Adipocyte (in vitro differentiated cells): Measurements from ENCODE around the gene LMO1.

ENCODE experiments used
- DNase-seq: peaks from one replicate; pipeline ENCODE4 v3.0.0-alpha.2; 2015; ENCODE audit warnings: low read depth
- H3K27me3 ChIP-seq: replicated peaks from 2 replicates; pipeline ENCODE4 v1.7.0; 2013; ENCODE audit warnings: mild to moderate bottlenecking, low read length, moderate library complexity; ENCODE audit not compliant: control insufficient read depth, insufficient read depth
- H3K36me3 ChIP-seq: 2 replicates; pipeline ENCODE4 v1.7.0; 2013; ENCODE audit warnings: low read length, mild to moderate bottlenecking, moderate library complexity; ENCODE audit not compliant: control insufficient read depth, insufficient read depth, severe bottlenecking
- H3K4me1 ChIP-seq: 2 replicates; pipeline ENCODE4 v1.7.0; 2013; ENCODE audit warnings: mild to moderate bottlenecking, low read length, moderate library complexity; ENCODE audit not compliant: control insufficient read depth, insufficient read depth
- H3K4me3 ChIP-seq: 2 replicates; pipeline ENCODE4 v1.7.0; 2013; ENCODE audit warnings: mild to moderate bottlenecking, low read length, moderate library complexity
- H3K9ac ChIP-seq: 2 replicates; pipeline ENCODE4 v1.7.0; 2013; ENCODE audit warnings: mild to moderate bottlenecking, low read length, moderate library complexity
- H3K9me3 ChIP-seq: 2 replicates; pipeline ENCODE4 v1.7.0; 2013; ENCODE audit warnings: mild to moderate bottlenecking, low read length, moderate library complexity; ENCODE audit not compliant: control insufficient read depth

Gene LMO1

GRCh38 chr11:8239536-8240228, 24.0 kb downstream of the LMO1 start:
- H3K4me1 ChIP-seq: peaks cover 4% of the 10 kb centered on the region
- H3K27me3 ChIP-seq: peaks cover 32% of the 10 kb centered on the region
- no peaks in the 10 kb centered on the region for H3K36me3 ChIP-seq
- no peak overlapping the region for H3K9ac ChIP-seq
- H3K4me3 ChIP-seq: no peak overlapping the region
- peak; percentile 10 for DNase-seq
- H3K9me3 ChIP-seq: peaks cover 4% of the 10 kb centered on the region

- Histone ChIP-seq H3K9ac (no peak overlapping the region), H3K9me3 (peaks cover 4% of the 10 kb centered on the region), H3K27me3 (peaks cover 32% of the 10 kb centered on the region), H3K4me1 (peaks cover 4% of the 10 kb centered on the region), H3K36me3 (no peaks in the 10 kb centered on the region), H3K4me3 (no peak overlapping the region)
- DNase-seq: no peak
These were observed 24.6 kb downstream of the LMO1 start for GRCh38 chr11:8239040-8239439.

- Histone ChIP-seq H3K4me3 (no peak overlapping the region), H3K9ac (no peak overlapping the region), H3K4me1 (peaks cover 4% of the 10 kb centered on the region), H3K27me3 (peaks cover 23% of the 10 kb centered on the region), H3K9me3 (peaks cover 4% of the 10 kb centered on the region), H3K36me3 (no peaks in the 10 kb centered on the region)
- no peak for DNase-seq
These were observed 26.2 kb downstream of the LMO1 start for GRCh38 chr11:8237453-8237852.

GRCh38 chr11:8235925-8236324, 27.8 kb downstream of the LMO1 start:
- no peak overlapping the region for H3K9ac ChIP-seq
- peaks cover 24% of the 10 kb centered on the region for H3K27me3 ChIP-seq
- H3K36me3 ChIP-seq: no peaks in the 10 kb centered on the region
- H3K9me3 ChIP-seq: no peaks in the 10 kb centered on the region
- peaks cover 4% of the 10 kb centered on the region for H3K4me1 ChIP-seq
- no peak overlapping the region for H3K4me3 ChIP-seq
- no peak for DNase-seq

- Histone ChIP-seq H3K27me3 (peaks cover 28% of the 10 kb centered on the region), H3K4me1 (peaks cover 4% of the 10 kb centered on the region), H3K4me3 (no peak overlapping the region), H3K9me3 (no peaks in the 10 kb centered on the region), H3K9ac (no peak overlapping the region), H3K36me3 (no peaks in the 10 kb centered on the region)
- no peak for DNase-seq
These were observed 28.8 kb downstream of the LMO1 start for GRCh38 chr11:8234910-8235309.

- Histone ChIP-seq H3K9me3 (no peaks in the 10 kb centered on the region), H3K27me3 (peaks cover 33% of the 10 kb centered on the region), H3K36me3 (no peaks in the 10 kb centered on the region), H3K9ac (no peak overlapping the region), H3K4me1 (peaks cover 4% of the 10 kb centered on the region), H3K4me3 (no peak overlapping the region)
- no peak for DNase-seq
These were observed 29.3 kb downstream of the LMO1 start for GRCh38 chr11:8234425-8234821.

GRCh38 chr11:8233691-8234424, 29.8 kb downstream of the LMO1 start:
- H3K4me1 ChIP-seq: peaks cover 4% of the 10 kb centered on the region
- no peak overlapping the region for H3K9ac ChIP-seq
- DNase-seq: peak; percentile 16
- H3K36me3 ChIP-seq: no peaks in the 10 kb centered on the region
- no peaks in the 10 kb centered on the region for H3K9me3 ChIP-seq
- peaks cover 38% of the 10 kb centered on the region for H3K27me3 ChIP-seq
- no peak overlapping the region for H3K4me3 ChIP-seq

GRCh38 chr11:8232849-8233606, 30.6 kb downstream of the LMO1 start:
- H3K27me3 ChIP-seq: peaks cover 38% of the 10 kb centered on the region
- no peaks in the 10 kb centered on the region for H3K36me3 ChIP-seq
- no peak overlapping the region for H3K9ac ChIP-seq
- H3K4me3 ChIP-seq: no peak overlapping the region
- DNase-seq: no peak
- H3K4me1 ChIP-seq: peaks cover 4% of the 10 kb centered on the region
- H3K9me3 ChIP-seq: no peaks in the 10 kb centered on the region

GRCh38 chr11:8232414-8232813, 31.3 kb downstream of the LMO1 start:
- H3K27me3 ChIP-seq: peaks cover 38% of the 10 kb centered on the region
- H3K9ac ChIP-seq: no peak overlapping the region
- no peaks in the 10 kb centered on the region for H3K36me3 ChIP-seq
- no peak overlapping the region for H3K4me3 ChIP-seq
- peaks cover 4% of the 10 kb centered on the region for H3K4me1 ChIP-seq
- DNase-seq: no peak
- H3K9me3 ChIP-seq: no peaks in the 10 kb centered on the region

- Histone ChIP-seq H3K4me3 (no peak overlapping the region), H3K27me3 (peaks cover 38% of the 10 kb centered on the region), H3K9ac (no peak overlapping the region), H3K4me1 (peaks cover 4% of the 10 kb centered on the region), H3K36me3 (no peaks in the 10 kb centered on the region), H3K9me3 (no peaks in the 10 kb centered on the region)
- no peak for DNase-seq
These were observed 31.7 kb downstream of the LMO1 start for GRCh38 chr11:8231979-8232378.
